ENCODE results near the gene LRIG2. TPM values are rescaled to one million over a fixed set of nuclear protein-coding genes. Genes with fewer than 3 reads are reported as not detected.

LRIG2 gene
- total RNA-seq, 2 donors from 2014 or later = 21.2 to 23.0 TPM

GRCh38 chr1:113086541-113086940, 13.5 kb downstream of the LRIG2 start:
- peaks cover 25% of the 10 kb centered on the region for H3K36me3 ChIP-seq (ENCODE audit: control insufficient read depth, insufficient read depth, low read length)
- WGBS, 2 experiments (ENCODE audit: insufficient coverage in 1 of 2, insufficient read length in 1 of 2) = 88 to 100% methylated on average over 1 to 2 of the region's 2 CpGs
- no peak overlapping the region for H3K27ac ChIP-seq (ENCODE audit: low read depth, low read length)
- DNase-seq = no peak
- peaks cover 8% of the 10 kb centered on the region for H3K9me3 ChIP-seq (ENCODE audit: control insufficient read depth, low read length)
- peaks cover 8% of the 10 kb centered on the region for H3K9me3 Mint-ChIP-seq
- no peak overlapping the region for H3K4me3 Mint-ChIP-seq
- H3K36me3 Mint-ChIP-seq (ENCODE audit: low read depth) = peaks cover 39% of the 10 kb centered on the region
- no peaks in the 10 kb centered on the region for H3K27me3 Mint-ChIP-seq (ENCODE audit: insufficient read depth)
- H3K27ac Mint-ChIP-seq = no peak overlapping the region
- no peaks in the 10 kb centered on the region for H3K4me1 ChIP-seq (ENCODE audit: control insufficient read depth, insufficient read depth, low read length)
- H3K4me1 Mint-ChIP-seq = peaks cover 2% of the 10 kb centered on the region
- H3K4me3 ChIP-seq (ENCODE audit: low read length) = no peak overlapping the region
- H3K27me3 ChIP-seq (ENCODE audit: control insufficient read depth, insufficient read depth, low read length, poor library complexity, severe bottlenecking) = no peaks in the 10 kb centered on the region
- TF ChIP-seq CTCF (conservative IDR thresholded peaks at IDR 0.05) = no peak
- no peak overlapping the region for H3K9ac ChIP-seq (ENCODE audit: extremely low read depth, low read length, poor library complexity, severe bottlenecking)

- Histone ChIP-seq H3K9me3 (ENCODE audit: control insufficient read depth, low read length) (no peaks in the 10 kb centered on the region), H3K9ac (ENCODE audit: extremely low read depth, low read length, poor library complexity, severe bottlenecking) (no peak overlapping the region), H3K4me3 (ENCODE audit: low read length) (no peak overlapping the region), H3K4me1 (ENCODE audit: control insufficient read depth, insufficient read depth, low read length) (no peaks in the 10 kb centered on the region), H3K36me3 (ENCODE audit: control insufficient read depth, insufficient read depth, low read length) (peaks cover 22% of the 10 kb centered on the region), H3K27ac (ENCODE audit: low read depth, low read length) (no peak overlapping the region), H3K27me3 (ENCODE audit: control insufficient read depth, insufficient read depth, low read length, poor library complexity, severe bottlenecking) (no peaks in the 10 kb centered on the region)
- WGBS, 2 experiments (ENCODE audit: insufficient coverage in 1 of 2, insufficient read length in 1 of 2) = 88 to 100% methylated on average over 1 of the region's 1 CpG
- H3K27ac Mint-ChIP-seq = no peak overlapping the region
- peaks cover 37% of the 10 kb centered on the region for H3K36me3 Mint-ChIP-seq (ENCODE audit: low read depth)
- DNase-seq = no peak
- peaks cover 10% of the 10 kb centered on the region for H3K4me1 Mint-ChIP-seq
- H3K9me3 Mint-ChIP-seq = no peaks in the 10 kb centered on the region
- H3K4me3 Mint-ChIP-seq = no peak overlapping the region
- TF ChIP-seq CTCF (conservative IDR thresholded peaks at IDR 0.05) = no peak
- H3K27me3 Mint-ChIP-seq (ENCODE audit: insufficient read depth) = no peaks in the 10 kb centered on the region
These were observed 16.0 kb downstream of the LRIG2 start for GRCh38 chr1:113088972-113089371.

- H3K9me3 Mint-ChIP-seq = no peaks in the 10 kb centered on the region
- Histone ChIP-seq H3K4me3 (ENCODE audit: low read length) (no peak overlapping the region), H3K36me3 (ENCODE audit: control insufficient read depth, insufficient read depth, low read length) (peaks cover 31% of the 10 kb centered on the region)
These were observed 17.1 kb downstream of the LRIG2 start for GRCh38 chr1:113090051-113090450.

More at GRCh38 chr1:113090051-113090450, 17.1 kb downstream of the LRIG2 start:
- TF ChIP-seq CTCF (conservative IDR thresholded peaks at IDR 0.05) = no peak
- no peak for DNase-seq
- no peak overlapping the region for H3K27ac Mint-ChIP-seq
- no peak overlapping the region for H3K9ac ChIP-seq (ENCODE audit: extremely low read depth, low read length, poor library complexity, severe bottlenecking)
- 100% methylated on average over 1 of the region's 1 CpG; no CpG with 5 or more reads in 1 of the 2 experiments for WGBS, 2 experiments (ENCODE audit: insufficient coverage in 1 of 2, insufficient read length in 1 of 2)
- no peaks in the 10 kb centered on the region for H3K4me1 ChIP-seq (ENCODE audit: control insufficient read depth, insufficient read depth, low read length)
- H3K27me3 ChIP-seq (ENCODE audit: control insufficient read depth, insufficient read depth, low read length, poor library complexity, severe bottlenecking) = no peaks in the 10 kb centered on the region
- peaks cover 10% of the 10 kb centered on the region for H3K4me1 Mint-ChIP-seq
- H3K4me3 Mint-ChIP-seq = no peak overlapping the region
- H3K9me3 ChIP-seq (ENCODE audit: control insufficient read depth, low read length) = no peaks in the 10 kb centered on the region
- no peaks in the 10 kb centered on the region for H3K27me3 Mint-ChIP-seq (ENCODE audit: insufficient read depth)
- peaks cover 40% of the 10 kb centered on the region for H3K36me3 Mint-ChIP-seq (ENCODE audit: low read depth)
- no peak overlapping the region for H3K27ac ChIP-seq (ENCODE audit: low read depth, low read length)
